K562 (cell line): ENCODE results near the gene DVL3. TPM values are rescaled to one million over a fixed set of nuclear protein-coding genes. Genes with fewer than 3 reads are reported as not detected.

Experiments
- C11orf30 ChIP-seq: fragments of 450-650 bp; IDR thresholded peaks from 2 replicates; pipeline ENCODE4 v1.6.1; 2016; ENCODE audit warnings: low read depth, mild to moderate bottlenecking
- E2F6 ChIP-seq, 2 experiments: IDR thresholded peaks; 2 replicates each; pipeline ENCODE4 v1.6.1; 2011; ENCODE audit warnings: borderline replicate concordance in 1 of 2, control low read depth in 1 of 2, low read depth in 1 of 2, low read length in 1 of 2, mild to moderate bottlenecking in 1 of 2, mixed read lengths in 1 of 2, moderate library complexity in 1 of 2; ENCODE audit not compliant: insufficient read depth in 1 of 2, insufficient read length in 1 of 2, poor library complexity in 1 of 2, severe bottlenecking in 1 of 2; ENCODE audit errors: extremely low read depth in 1 of 2
- HDAC1 ChIP-seq, 2 experiments: fragments of 450-650 bp; IDR thresholded peaks; 2 replicates each; pipeline ENCODE4 v1.6.1; 2016 to 2017; ENCODE audit warnings: inconsistent platforms in 1 of 2, mild to moderate bottlenecking in 1 of 2, moderate library complexity in 1 of 2
- KLF16 ChIP-seq: IDR thresholded peaks from 2 replicates; pipeline ENCODE4 v1.6.1; 2016; ENCODE audit warnings: antibody characterized with exemption
- MAFG ChIP-seq: fragments of 450-650 bp; conservative IDR thresholded peaks from 2 replicates; pipeline ENCODE4 v1.6.1; 2016; ENCODE audit warnings: missing genetic modification characterization, missing compliant biosample characterization
- MTA1 ChIP-seq: fragments of 450-650 bp; IDR thresholded peaks from 2 replicates; pipeline ENCODE4 v1.6.1; 2017; ENCODE audit warnings: borderline replicate concordance
- PRDM10 ChIP-seq: fragments of 450-650 bp; IDR thresholded peaks from 2 replicates; pipeline ENCODE4 v1.6.1; 2018; ENCODE audit not compliant: partially characterized antibody
- TAF7 ChIP-seq: fragments of 450-650 bp; IDR thresholded peaks from 2 replicates; pipeline ENCODE4 v1.6.1; 2016; ENCODE audit warnings: missing genetic modification characterization, missing compliant biosample characterization
- ZKSCAN3 ChIP-seq: fragments of 250-450 bp; sonication (Bioruptor Pico); IDR thresholded peaks from 2 replicates; pipeline ENCODE4 v1.4.0; 2020
- ZNF408 ChIP-seq: fragments of 250-450 bp; sonication (Bioruptor Pico); IDR thresholded peaks from 2 replicates; pipeline ENCODE4 v1.4.0; 2020; ENCODE audit warnings: low read depth, mild to moderate bottlenecking, moderate library complexity
- ZNF644 ChIP-seq: fragments of 200-800 bp; sonication (Bioruptor generic); IDR thresholded peaks from 2 replicates; pipeline ENCODE4 v1.6.1; 2016; ENCODE audit warnings: low read depth, missing genetic modification characterization, missing compliant biosample characterization
- polyA plus RNA-seq, 8 experiments: library from polyadenylated mRNA; depleted of rRNA in 4 of 8; stranded (reverse) in 5 of 8; unstranded in 3 of 8; fragments of >200 nt; fragmentation: Nextera tagmentation in 2 of 8; fragmentation: Illumina TruSeq in 1 of 8; extraction: Ambion mirVana in 2 of 8; extraction: Trizol in 1 of 8; gene quantifications; 2 replicates each; pipeline versions ENCODE4 v1.2.1 to v1.2.3, GENCODE V29; 2011 to 2014; ENCODE audit warnings: inconsistent platforms in 1 of 8, missing spikeins in 1 of 8
- total RNA-seq, 7 experiments: library from RNA; depleted of rRNA in 6 of 7; stranded (reverse); fragments of >200 nt in 6 of 7; fragmentation: Illumina TruSeq in 2 of 7; extraction: Trizol in 2 of 7; gene quantifications; 2 replicates each; pipeline versions ENCODE4 v1.2.1 to v1.2.3, GENCODE V29; 2011 to 2021; ENCODE audit warnings: low replicate concordance in 1 of 7
- TF ChIP-seq, protein P1 (sequence below): fragments of 450-650 bp; IDR thresholded peaks from 2 replicates; pipeline ENCODE4 v1.6.1; 2016; ENCODE audit warnings: low read depth, mild to moderate bottlenecking, moderate library complexity
- TF ChIP-seq, protein P2 (sequence below), 2 experiments: fragments of 150-350 bp in 1 of 2; IDR thresholded peaks; 2 replicates each; pipeline ENCODE4 v1.6.1; 2012 to 2016; ENCODE audit warnings: low read depth in 2 of 2, low read length in 2 of 2, mild to moderate bottlenecking in 1 of 2, moderate library complexity in 1 of 2

DVL3 gene
- total and polyA plus RNA-seq, 9 of the 15 experiments (the other 6 are each of a cell fraction or from before 2014, with no cell fraction given): 3.1 to 57.9 (median 20.1) TPM

- TF ChIP-seq ZNF644: no peak
- TF ChIP-seq, protein P1, sequence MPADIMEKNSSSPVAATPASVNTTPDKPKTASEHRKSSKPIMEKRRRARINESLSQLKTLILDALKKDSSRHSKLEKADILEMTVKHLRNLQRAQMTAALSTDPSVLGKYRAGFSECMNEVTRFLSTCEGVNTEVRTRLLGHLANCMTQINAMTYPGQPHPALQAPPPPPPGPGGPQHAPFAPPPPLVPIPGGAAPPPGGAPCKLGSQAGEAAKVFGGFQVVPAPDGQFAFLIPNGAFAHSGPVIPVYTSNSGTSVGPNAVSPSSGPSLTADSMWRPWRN: no peak
- no peak for TF ChIP-seq ZNF408 (CRISPR knock-in tag)
- peak in 1 of 2 experiments; percentile 20; a peak in 1 of 4 replicates for TF ChIP-seq HDAC1 (IDR thresholded peaks at IDR 0.05)
- no peak for TF ChIP-seq C11orf30
- no peak for TF ChIP-seq ZKSCAN3 (CRISPR knock-in tag)
- TF ChIP-seq MAFG (tag): no peak
- TF ChIP-seq E2F6 (IDR thresholded peaks at IDR 0.05; ENCODE audit: borderline replicate concordance in 1 of 2, extremely low read depth in 1 of 2, insufficient read depth in 1 of 2, insufficient read length in 1 of 2, low read depth in 1 of 2, low read length in 1 of 2, poor library complexity in 1 of 2, severe bottlenecking in 1 of 2): peak in 1 of 2 experiments; percentile 26
- no peak for TF ChIP-seq KLF16
- TF ChIP-seq PRDM10: peak; percentile 76
- TF ChIP-seq MTA1: no peak
- TF ChIP-seq, protein P2, sequence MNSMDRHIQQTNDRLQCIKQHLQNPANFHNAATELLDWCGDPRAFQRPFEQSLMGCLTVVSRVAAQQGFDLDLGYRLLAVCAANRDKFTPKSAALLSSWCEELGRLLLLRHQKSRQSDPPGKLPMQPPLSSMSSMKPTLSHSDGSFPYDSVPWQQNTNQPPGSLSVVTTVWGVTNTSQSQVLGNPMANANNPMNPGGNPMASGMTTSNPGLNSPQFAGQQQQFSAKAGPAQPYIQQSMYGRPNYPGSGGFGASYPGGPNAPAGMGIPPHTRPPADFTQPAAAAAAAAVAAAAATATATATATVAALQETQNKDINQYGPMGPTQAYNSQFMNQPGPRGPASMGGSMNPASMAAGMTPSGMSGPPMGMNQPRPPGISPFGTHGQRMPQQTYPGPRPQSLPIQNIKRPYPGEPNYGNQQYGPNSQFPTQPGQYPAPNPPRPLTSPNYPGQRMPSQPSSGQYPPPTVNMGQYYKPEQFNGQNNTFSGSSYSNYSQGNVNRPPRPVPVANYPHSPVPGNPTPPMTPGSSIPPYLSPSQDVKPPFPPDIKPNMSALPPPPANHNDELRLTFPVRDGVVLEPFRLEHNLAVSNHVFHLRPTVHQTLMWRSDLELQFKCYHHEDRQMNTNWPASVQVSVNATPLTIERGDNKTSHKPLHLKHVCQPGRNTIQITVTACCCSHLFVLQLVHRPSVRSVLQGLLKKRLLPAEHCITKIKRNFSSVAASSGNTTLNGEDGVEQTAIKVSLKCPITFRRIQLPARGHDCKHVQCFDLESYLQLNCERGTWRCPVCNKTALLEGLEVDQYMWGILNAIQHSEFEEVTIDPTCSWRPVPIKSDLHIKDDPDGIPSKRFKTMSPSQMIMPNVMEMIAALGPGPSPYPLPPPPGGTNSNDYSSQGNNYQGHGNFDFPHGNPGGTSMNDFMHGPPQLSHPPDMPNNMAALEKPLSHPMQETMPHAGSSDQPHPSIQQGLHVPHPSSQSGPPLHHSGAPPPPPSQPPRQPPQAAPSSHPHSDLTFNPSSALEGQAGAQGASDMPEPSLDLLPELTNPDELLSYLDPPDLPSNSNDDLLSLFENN (IDR thresholded peaks at IDR 0.05; ENCODE audit: low read depth in 2 of 2, low read length in 2 of 2): no peak
- no peak for TF ChIP-seq TAF7 (tag)
These were observed 21.5 kb downstream of the DVL3 start (continued) for GRCh38 chr3:184176377-184177330.
